ENCODE results near the gene MRPS26. TPM values are rescaled to one million over a fixed set of nuclear protein-coding genes. Genes with fewer than 3 reads are reported as not detected.

MRPS26 gene
- total and polyA plus RNA-seq, 2 of the 13 experiments (the other 11 are each of a cell fraction or from before 2014, with no cell fraction given): 89.8 to 187 TPM

DNA sequence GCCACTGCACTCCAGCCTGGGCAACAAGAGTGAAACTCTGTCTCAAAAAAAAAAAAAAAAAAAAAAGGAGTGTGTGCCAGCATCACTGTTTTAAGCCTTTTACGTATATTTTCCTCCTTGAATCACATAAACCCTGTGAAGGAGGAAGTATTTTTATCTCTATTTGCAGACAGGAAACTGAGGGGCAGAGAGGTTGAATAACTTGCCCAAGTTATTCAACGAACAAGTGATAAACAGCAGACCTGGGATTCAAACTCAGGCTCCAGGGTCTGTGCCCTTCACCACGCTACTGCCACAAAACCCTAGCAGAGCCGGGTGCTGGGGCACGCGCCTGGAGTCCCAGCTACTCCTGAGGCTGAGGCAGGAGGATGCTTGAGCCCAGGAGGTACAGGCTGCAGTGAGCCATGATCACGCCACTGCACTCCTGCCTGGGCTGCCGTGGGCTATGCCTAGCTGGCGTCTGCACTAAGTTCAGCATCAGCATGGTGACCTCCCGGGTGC lies 48.1 kb downstream of the MRPS26 start (continued):
- no peak for TF ChIP-seq HOMEZ (CRISPR knock-in tag; IDR thresholded peaks at IDR 0.05; ENCODE audit: low read depth)

- Histone ChIP-seq H3K4me2 (ENCODE audit: low read depth, low read length) (no peak overlapping the region), H3K4me3 (replicated peaks in 1 of 3; ENCODE audit: insufficient read depth in 1 of 3, low read depth in 2 of 3, low read length in 3 of 3) (no peak overlapping the region), H3K79me2 (ENCODE audit: insufficient read depth, low read length) (no peaks in the 10 kb centered on the region), H3K27me3 (ENCODE audit: control insufficient read depth in 1 of 2, insufficient read depth in 2 of 2, low read length in 2 of 2) (peaks cover 0 to 11% of the 10 kb centered on the region in 2 experiments; a peak in 1 of 5 replicates), H2AFZ (ENCODE audit: low read length) (no peak overlapping the region), H3K9me3 (ENCODE audit: low read length) (no peaks in the 10 kb centered on the region), H3K9ac (ENCODE audit: insufficient read depth, low read depth, low read length) (no peak overlapping the region), H3K27ac (ENCODE audit: extremely low read length, insufficient read depth, low read length) (no peak overlapping the region), H4K20me1 (ENCODE audit: insufficient read depth, low read length) (no peaks in the 10 kb centered on the region), H3K4me1 (ENCODE audit: insufficient read depth, low read length) (peaks cover 11% of the 10 kb centered on the region), H3K36me3 (replicated peaks in 1 of 2; ENCODE audit: control insufficient read depth in 1 of 2, insufficient read depth in 2 of 2, low read length in 2 of 2) (no peaks in the 10 kb centered on the region)
- FAIRE-seq (no peak), DNase-seq (ENCODE audit: low spot score) (no peak), ATAC-seq (peak; percentile 15)
- BruUV-seq (replicated peaks): no TSS peak
- CTCF ChIA-PET (ENCODE audit: low intra/inter-chr PET ratio, low total read pairs): no interaction called here
- POLR2A ChIA-PET: no interaction called here
- WGBS (ENCODE audit: low lambda C conversion rate): 92% methylated on average over 13 of the region's 13 CpGs
- intact Hi-C loops (cut with micrococcal nuclease; ENCODE audit: unreplicated experiment): no loop called here
- in situ Hi-C loops (cut with HindIII; ENCODE audit: extremely low pct_ligation_motif_present, low pct_unique_long_range_greater_than_20kb): no loop called here
- TF ChIP-seq SMARCE1 (IDR thresholded peaks at IDR 0.05; ENCODE audit: borderline replicate concordance): no peak
- TF ChIP-seq NFIB (CRISPR knock-in tag; IDR thresholded peaks at IDR 0.05; ENCODE audit: borderline replicate concordance): 0 out of 2 replicates have a peak, but pooled peaks have one; percentile 32
- TF ChIP-seq SMAD9 (CRISPR knock-in tag; IDR thresholded peaks at IDR 0.05): 0 out of 2 replicates have a peak, but pooled peaks have one; percentile 56
- no peak for TF ChIP-seq FOXJ3 (CRISPR knock-in tag; IDR thresholded peaks at IDR 0.05; ENCODE audit: borderline replicate concordance)
- TF ChIP-seq, protein P1, sequence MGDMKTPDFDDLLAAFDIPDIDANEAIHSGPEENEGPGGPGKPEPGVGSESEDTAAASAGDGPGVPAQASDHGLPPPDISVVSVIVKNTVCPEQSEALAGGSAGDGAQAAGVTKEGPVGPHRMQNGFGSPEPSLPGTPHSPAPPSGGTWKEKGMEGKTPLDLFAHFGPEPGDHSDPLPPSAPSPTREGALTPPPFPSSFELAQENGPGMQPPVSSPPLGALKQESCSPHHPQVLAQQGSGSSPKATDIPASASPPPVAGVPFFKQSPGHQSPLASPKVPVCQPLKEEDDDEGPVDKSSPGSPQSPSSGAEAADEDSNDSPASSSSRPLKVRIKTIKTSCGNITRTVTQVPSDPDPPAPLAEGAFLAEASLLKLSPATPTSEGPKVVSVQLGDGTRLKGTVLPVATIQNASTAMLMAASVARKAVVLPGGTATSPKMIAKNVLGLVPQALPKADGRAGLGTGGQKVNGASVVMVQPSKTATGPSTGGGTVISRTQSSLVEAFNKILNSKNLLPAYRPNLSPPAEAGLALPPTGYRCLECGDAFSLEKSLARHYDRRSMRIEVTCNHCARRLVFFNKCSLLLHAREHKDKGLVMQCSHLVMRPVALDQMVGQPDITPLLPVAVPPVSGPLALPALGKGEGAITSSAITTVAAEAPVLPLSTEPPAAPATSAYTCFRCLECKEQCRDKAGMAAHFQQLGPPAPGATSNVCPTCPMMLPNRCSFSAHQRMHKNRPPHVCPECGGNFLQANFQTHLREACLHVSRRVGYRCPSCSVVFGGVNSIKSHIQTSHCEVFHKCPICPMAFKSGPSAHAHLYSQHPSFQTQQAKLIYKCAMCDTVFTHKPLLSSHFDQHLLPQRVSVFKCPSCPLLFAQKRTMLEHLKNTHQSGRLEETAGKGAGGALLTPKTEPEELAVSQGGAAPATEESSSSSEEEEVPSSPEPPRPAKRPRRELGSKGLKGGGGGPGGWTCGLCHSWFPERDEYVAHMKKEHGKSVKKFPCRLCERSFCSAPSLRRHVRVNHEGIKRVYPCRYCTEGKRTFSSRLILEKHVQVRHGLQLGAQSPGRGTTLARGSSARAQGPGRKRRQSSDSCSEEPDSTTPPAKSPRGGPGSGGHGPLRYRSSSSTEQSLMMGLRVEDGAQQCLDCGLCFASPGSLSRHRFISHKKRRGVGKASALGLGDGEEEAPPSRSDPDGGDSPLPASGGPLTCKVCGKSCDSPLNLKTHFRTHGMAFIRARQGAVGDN (CRISPR knock-in tag; IDR thresholded peaks at IDR 0.05): peak; percentile 85
- no peak for TF ChIP-seq ZNF367 (CRISPR knock-in tag; IDR thresholded peaks at IDR 0.05; ENCODE audit: borderline replicate concordance)
- TF ChIP-seq TFDP1 (CRISPR knock-in tag; IDR thresholded peaks at IDR 0.05; ENCODE audit: borderline replicate concordance): 0 out of 2 replicates have a peak, but pooled peaks have one; percentile 26
- 0 out of 2 replicates have a peak, but pooled peaks have one; percentile 23 for TF ChIP-seq ZNF839 (CRISPR knock-in tag; IDR thresholded peaks at IDR 0.05; ENCODE audit: borderline replicate concordance)
- no peak for TF ChIP-seq XBP1 (CRISPR knock-in tag; IDR thresholded peaks at IDR 0.05)
- no peak for TF ChIP-seq TBX3 (IDR thresholded peaks at IDR 0.05; ENCODE audit: borderline replicate concordance)
- TF ChIP-seq ZNF512 (CRISPR knock-in tag; IDR thresholded peaks at IDR 0.05): no peak
- 0 out of 2 replicates have a peak, but pooled peaks have one; percentile 41 for TF ChIP-seq ZNF225 (CRISPR knock-in tag; IDR thresholded peaks at IDR 0.05)
Measured at GRCh38 chr20:3094848-3095629, 49.2 kb downstream of the MRPS26 start.
